Activated CD4-positive, alpha-beta T cell treated with anti-CD3 and anti-CD28 coated beads, Interleukin-2, amount 50 U/mL, for 1 hour (primary cell): ENCODE results near the gene TDRD6.
"Not testable (repeated sequence)": the region's sequence is repeated elsewhere in the genome, so short reads cannot be mapped to it uniquely, and the experiment has no call there.

ENCODE experiments used
- DNase-seq: peaks from one replicate; pipeline ENCODE4 v3.0.0-alpha.2; 2020

The TDRD6 gene

GRCh38 chr6:46688966-46689335 lies 1.3 kb downstream of the TDRD6 start:
- no peak for DNase-seq

DNA sequence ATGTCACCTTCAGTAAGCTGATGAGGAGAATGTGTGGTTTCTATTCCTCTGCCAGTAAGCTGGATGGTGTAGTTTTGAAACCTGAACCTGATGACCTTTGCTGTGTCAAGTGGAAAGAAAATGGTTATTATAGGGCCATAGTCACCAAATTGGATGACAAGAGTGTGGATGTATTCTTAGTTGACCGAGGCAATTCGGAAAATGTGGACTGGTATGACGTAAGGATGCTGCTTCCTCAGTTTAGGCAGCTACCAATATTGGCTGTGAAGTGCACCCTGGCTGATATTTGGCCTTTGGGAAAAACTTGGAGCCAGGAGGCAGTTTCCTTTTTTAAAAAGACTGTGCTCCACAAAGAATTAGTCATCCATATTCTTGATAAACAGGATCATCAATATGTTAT lies 2.0 kb downstream of the TDRD6 start:
- no peak for DNase-seq

- no peak for DNase-seq
Observed at GRCh38 chr6:46690141-46690755, 2.6 kb downstream of the TDRD6 start.

DNA sequence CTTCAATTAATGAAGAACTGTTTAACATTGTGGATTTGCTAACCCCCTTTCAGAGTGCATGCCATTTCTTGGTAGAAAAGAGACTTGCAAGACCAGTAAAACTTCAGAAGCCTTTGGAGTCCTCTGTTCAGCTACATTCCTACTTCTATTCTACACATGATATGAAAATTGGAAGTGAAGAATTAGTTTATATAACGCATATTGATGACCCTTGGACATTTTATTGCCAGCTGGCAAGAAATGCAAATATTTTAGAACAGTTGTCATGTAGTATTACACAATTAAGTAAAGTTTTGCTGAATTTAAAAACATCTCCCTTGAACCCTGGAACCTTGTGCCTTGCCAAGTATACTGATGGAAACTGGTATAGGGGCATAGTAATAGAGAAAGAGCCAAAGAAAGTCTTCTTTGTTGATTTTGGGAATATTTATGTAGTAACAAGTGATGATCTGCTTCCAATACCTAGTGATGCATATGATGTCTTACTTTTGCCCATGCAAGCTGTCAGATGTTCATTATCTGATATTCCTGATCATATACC lies 3.3 kb downstream of the TDRD6 start:
- no peak for DNase-seq

DNA sequence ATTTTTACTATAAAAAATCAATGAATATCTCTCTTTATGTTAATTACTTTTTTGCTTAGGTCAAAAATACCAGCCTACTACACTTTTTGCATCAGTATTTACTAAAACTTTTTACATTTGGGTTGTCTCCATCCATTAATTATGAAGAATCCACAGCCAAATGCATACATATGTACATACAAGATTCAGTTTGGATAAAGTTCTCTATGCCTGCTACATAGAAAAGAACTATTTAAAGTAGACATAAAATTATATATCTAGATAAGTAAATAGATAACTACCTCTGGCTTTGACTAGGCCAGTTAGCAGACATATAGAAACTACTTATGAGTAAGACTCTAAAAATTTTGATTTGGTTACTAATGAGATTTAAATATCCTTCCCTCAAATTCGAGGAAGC lies 12.3 kb downstream of the TDRD6 start:
- no peak for DNase-seq

DNA sequence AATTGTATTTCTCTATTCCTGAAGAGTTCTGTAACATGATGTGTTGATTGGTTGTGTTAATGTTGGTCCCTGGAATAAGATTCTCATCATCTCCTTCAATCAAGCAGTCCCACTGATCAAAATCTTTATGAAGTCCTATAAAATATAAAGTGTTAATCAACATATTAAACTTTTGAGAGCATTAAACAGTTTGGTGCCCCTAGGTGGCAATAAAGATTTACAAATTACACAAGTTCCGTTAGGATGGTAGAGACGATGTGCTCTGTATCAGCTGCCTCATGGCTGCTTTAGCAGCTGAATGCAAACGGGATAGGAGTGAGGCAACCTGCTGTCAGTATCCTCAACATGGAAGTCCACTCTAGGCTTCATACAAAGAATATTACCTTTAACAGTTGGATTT lies 16.9 kb downstream of the TDRD6 start:
- DNase-seq, result no peak

DNA sequence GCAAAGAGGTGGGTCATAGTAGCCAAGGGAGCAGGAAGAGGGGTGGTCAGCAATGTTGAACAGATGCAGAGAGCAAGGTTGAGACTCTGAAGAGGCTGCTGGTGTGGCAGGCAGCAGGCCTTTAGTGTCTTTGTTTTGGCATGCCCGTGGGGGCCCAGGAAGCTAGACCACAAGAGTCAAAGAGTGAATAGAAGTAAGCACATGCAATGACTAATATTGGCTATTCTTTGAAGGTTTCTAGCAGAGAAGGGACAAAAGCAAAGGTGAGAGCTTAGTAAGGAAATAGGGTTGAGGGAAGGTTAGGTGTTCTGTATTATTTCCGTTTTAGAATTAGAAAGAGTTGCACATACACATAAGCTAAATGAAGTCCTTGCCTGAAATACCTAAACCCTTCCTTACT lies 18.8 kb downstream of the TDRD6 start:
- no peak for DNase-seq

GRCh38 chr6:46711491-46711890 lies 23.8 kb downstream of the TDRD6 start:
- DNase-seq, result no peak

DNA sequence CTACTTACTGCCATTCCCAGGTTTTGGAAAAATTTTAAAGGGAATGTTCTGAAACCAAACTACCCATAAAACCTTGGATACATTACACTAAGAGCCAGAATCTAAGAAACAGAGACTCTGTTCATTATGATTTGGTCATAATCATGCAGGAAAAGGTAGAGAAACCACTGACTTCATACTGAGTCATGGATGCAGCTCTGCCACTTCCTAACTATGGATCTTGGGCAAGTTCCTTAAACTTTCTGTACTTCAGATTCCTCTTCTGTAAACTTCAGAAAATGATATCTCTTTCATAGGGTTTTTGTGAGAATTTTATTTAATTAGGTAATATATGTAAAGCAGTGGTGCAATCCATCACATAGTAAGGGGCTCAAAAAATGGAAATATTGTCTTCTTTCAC lies 27.5 kb downstream of the TDRD6 start:
- DNase-seq, result no peak

GRCh38 chr6:46719099-46719498 lies 31.4 kb downstream of the TDRD6 start:
- DNase-seq, result no peak

DNA sequence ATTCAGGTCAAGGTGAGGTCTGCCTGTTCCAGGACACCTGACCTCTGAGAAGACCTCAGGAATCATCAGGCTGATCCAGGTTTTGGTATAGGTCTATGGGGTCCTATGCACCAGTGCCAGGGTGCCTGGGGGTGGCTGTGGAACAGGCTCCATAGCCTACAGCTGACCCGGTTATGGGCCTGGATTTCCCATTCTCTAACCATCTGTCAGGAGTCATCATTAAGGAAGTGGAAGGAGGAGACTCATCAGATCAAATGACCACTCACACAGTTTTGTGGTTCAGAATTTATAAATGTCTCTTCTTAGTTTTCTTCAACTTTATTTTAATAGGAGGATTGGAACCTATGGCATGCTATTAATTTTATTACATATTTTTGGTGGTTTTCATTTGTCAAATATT lies 32.7 kb downstream of the TDRD6 start:
- DNase-seq, result no peak

DNA sequence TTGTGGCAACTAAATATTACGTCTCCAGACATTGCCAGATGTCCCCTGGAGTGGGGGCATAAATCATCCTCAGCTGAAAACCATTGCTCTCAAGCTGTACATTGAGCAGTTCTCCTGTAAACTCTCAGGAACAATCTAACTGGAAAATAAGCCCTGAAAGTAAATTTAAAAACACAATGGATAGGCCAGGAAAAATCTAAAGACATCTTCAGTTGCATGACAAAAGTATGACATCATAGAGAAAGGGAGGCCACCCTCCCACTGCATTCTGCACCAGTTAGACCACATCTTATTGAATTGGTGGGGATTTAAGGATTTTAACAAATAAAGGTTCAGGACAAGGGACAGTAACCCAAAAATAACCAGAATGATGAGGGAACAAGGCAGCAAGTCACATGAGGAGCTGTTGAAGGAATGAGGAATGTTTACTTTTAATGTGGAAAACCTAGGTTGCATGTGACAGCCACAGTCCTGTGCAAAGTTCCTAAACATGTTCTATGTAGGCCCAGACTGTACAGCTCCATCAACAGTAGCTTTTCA lies 42.2 kb downstream of the TDRD6 start:
- no peak for DNase-seq

DNA sequence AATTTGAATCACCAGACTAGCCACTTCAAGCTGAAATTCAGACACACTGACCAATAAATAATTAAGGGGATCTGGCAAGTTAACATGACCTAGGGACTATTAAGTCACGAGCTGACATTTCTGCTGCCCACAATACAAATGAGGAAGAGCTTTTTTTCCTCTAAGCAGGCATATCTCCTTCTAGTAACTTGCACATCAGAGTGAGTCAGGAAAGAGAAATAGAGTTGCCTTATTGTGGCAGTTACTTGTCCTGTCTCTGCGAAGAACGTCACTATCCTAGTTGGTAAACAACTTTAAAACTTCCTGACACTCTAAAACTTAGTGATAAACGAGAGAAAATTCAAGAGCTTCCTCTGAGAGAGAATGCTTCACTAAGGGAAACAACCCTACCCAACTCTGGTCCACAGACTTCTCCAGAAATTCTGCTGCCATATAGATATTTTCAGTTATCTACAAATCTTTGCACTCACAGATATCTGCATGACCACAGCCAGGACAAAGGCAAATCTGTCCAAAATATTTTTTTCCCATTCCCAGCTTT lies 43.3 kb downstream of the TDRD6 start:
- DNase-seq, result no peak

DNA sequence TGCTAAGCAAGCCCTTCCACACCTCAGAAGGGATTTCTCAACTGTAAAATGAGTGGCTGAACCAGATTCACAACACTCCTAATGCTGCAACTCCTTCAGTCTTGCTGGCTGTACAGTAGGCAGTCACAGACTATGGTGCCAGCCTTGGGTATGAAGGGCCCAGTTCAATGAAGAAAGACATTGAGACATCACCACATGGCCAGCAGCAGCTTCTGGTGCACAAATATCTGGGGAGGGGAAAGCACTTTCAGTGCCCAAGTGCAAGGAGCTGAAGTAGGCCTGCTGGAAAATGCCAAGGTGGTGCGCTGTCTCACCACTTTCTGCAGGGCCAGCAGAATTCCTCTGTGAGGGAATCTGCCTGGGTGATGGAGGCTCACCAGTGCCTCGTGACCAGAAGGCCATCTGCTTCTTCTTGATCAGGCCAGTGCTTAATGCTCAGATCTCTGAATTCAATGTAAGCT lies 45.7 kb downstream of the TDRD6 start:
- DNase-seq, result no peak

- DNase-seq, result no peak
Observed at GRCh38 chr6:46734867-46735719, 47.4 kb downstream of the TDRD6 start, which contains the start of gene PLA2G7. TSS of gene PLA2G7 (minus strand) at chr6:46735375. CDS start at chr6:46722891, 12,484 bp downstream.

- DNase-seq, result no peak
Observed at GRCh38 chr6:46735720-46736031, 48.0 kb downstream of the TDRD6 start.

GRCh38 chr6:46736906-46737305 lies 49.2 kb downstream of the TDRD6 start:
- no peak for DNase-seq

GRCh38 chr6:46741482-46741881 lies 53.8 kb downstream of the TDRD6 start:
- DNase-seq, result no peak

DNA sequence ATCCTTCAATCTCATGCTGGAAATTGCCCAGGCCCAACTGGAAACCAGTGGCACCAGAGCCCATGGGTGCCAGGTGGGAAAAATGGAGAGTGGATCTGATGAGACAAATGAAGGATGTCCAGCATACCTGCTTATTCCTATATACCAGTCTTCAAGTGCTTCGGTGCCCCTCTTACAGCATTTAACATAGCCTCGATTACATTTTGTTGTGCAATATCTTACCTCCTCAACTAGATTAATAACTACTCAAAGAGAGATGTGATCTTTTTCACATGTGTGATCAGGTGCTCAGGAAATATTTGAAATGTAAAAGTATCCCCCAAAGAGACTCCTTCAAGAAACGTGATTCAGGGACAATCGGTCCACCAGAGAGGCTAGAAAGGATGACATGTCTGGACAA lies 54.2 kb downstream of the TDRD6 start:
- no peak for DNase-seq

DNA sequence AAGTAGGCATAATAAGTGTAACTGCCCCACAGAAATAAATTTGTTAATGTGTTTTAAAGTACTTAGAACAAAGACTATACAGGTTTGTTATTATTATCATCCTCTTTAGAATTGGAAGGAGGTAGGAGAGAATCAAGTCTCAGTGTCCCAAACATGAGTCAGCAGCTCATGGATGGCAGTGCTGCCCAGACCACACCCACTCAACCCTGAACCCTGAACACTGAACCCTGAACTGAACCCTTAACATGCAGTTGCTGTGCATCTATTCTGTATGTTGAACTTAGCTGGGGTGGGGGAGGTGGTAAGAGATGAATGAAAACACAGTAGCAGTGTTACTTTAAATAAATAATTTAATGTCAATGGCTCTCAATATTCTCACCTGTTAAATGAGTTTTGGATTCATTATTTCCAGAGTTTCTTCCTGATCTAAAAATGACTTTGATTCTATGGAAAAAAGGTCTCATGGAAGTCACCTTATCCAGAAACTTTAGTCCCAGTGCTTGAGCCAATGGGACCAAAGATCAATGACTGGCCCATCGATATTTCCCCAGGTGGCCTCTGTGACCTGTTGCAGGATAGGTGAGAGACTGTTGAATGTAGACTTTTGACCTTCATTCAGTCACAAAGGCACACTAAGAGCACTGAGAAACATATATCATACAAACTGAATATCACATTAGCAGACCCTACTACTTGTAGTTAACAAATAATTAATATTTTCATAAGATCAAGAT lies 55.9 kb downstream of the TDRD6 start:
- DNase-seq, result no peak

- not testable (repeated sequence) for DNase-seq
Observed at GRCh38 chr6:46744159-46744725, 56.6 kb downstream of the TDRD6 start.

DNA sequence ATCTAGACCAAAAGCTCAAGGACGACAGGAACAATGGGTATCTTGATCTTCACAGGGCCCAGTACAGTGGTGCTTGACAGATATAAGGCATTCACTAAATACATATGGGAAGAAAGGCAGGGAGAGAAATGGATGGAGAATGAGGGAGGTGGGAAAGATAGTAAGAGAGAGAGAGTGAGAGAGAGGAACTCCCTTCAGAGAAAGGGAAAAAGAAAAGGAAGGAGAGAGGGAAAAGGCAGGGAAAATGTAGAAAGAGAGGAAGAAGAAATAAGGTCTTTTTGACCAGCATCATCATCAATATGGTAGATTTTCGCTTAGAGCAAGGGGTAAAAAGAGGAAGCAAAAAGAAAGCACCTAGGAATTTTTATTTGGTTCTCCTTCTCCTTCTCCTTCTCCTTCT lies 58.3 kb downstream of the TDRD6 start:
- no peak for DNase-seq

DNA sequence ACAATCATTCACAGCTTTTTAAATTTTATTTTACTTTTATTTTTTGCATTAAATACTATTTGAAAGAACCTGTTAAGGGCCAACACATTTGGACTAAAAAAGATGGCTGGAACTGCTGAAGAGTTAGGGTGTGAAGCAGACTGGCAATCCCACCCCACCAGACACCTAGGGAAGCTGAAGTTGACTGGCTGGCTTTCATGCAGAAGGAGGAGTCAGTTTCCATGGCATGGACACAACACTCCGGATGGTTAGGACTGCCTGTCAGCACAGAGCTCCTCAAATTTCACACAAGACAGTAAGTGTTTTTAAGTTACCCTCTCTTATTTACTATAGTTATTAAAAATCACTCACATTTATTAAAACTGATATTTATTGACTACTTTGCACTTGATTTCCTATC lies 59.0 kb downstream of the TDRD6 start, which contains the start of gene ANKRD66:
Gene ANKRD66, plus strand, starts transcription at position 238 of the 400 bp plus-strand sequence. CDS start 5,016 bp downstream, outside the sequence.
- no peak for DNase-seq
